K562 (cell line): ENCODE data around the gene CLIC5. TPM values are rescaled to one million over a fixed set of nuclear protein-coding genes. Genes with fewer than 3 reads are reported as not detected.

Experiments used
- ATAC-seq: fragments of 200-7000 bp; cut with Tn5 transposase; 3 replicates; pipeline ENCODE4 v1.9.1; 2020; ENCODE audit warnings: moderate library complexity
- BruUV-seq: library from RNA; stranded (reverse); fragments of 400-500 nt; replicated peaks from 2 replicates; lab custom pipeline; 2021; lab: Mats Ljungman, UMichigan
- CTCF ChIA-PET: fragments of 300-600 bp; formaldehyde crosslinking; extraction: SDS; loops from one replicate; lab custom pipeline; 2021; ENCODE audit warnings: low intra/inter-chr PET ratio; lab: Yijun Ruan, JAX
- POLR2A ChIA-PET: fragments of 300-600, 350-650 bp; sonication (Branson Sonifier 250); formaldehyde crosslinking; extraction: SDS; loops from one replicate; lab custom pipeline; 2021; ENCODE audit warnings: antibody characterized with exemption, inconsistent platforms; lab: Yijun Ruan, JAX
- DNase-seq, 4 experiments: peaks; one replicate each; pipeline versions ENCODE4 v3.0.0 to v3.0.0-alpha.2; 2011 to 2018; ENCODE audit warnings: low spot score in 3 of 4, mixed read lengths in 3 of 4; ENCODE audit errors: extremely low read depth in 1 of 4
- FAIRE-seq: peaks from 2 replicates; lab custom pipeline; 2011; peaks lifted over from hg19 to GRCh38; lab: Jason Lieb, UNC
- H2AFZ ChIP-seq: 2 replicates; pipeline ENCODE4 v1.6.0; 2011; ENCODE audit warnings: low read depth, low read length, control low read depth, inconsistent platforms
- H3K27ac ChIP-seq: fragments of 200-600 bp; 3 replicates; pipeline ENCODE4 v1.8.0; 2011; ENCODE audit warnings: low read depth, mild to moderate bottlenecking, control low read depth, inconsistent platforms, low read length, moderate library complexity, mixed read lengths; ENCODE audit errors: extremely low read depth
- H3K27me3 ChIP-seq, 2 experiments: fragments of 300-600 bp in 1 of 2; 2 replicates in 1 of 2; 3 replicates in 1 of 2; pipeline versions ENCODE4 v1.6.0 to v1.8.0; 2011; ENCODE audit warnings: inconsistent platforms in 2 of 2, low read length in 2 of 2, mild to moderate bottlenecking in 1 of 2, mixed read lengths in 1 of 2, moderate library complexity in 1 of 2; ENCODE audit not compliant: control insufficient read depth in 2 of 2, insufficient read depth in 2 of 2
- H3K36me3 ChIP-seq: fragments of 300-600 bp; 3 replicates; pipeline ENCODE4 v1.8.0; 2011; ENCODE audit warnings: mild to moderate bottlenecking, low read length, inconsistent platforms; ENCODE audit not compliant: control insufficient read depth, insufficient read depth
- H3K4me1 ChIP-seq, 2 experiments: fragments of 200-600 bp in 1 of 2; replicated peaks in 1 of 2; 2 replicates in 1 of 2; 3 replicates in 1 of 2; pipeline versions ENCODE4 v1.5.1 to v1.8.0; 2011; ENCODE audit warnings: inconsistent platforms in 2 of 2, low read length in 2 of 2, mild to moderate bottlenecking in 1 of 2, mixed read lengths in 1 of 2, moderate library complexity in 1 of 2; ENCODE audit not compliant: control insufficient read depth in 2 of 2, insufficient read depth in 2 of 2
- H3K4me2 ChIP-seq: 2 replicates; pipeline ENCODE4 v1.6.1; 2011; ENCODE audit warnings: low read length, control low read depth, inconsistent platforms, mixed read lengths; ENCODE audit not compliant: insufficient read depth
- H3K4me3 ChIP-seq: fragments of 200-600 bp; sonication (generic), shearing (Covaris generic); 2 replicates; pipeline ENCODE4 v1.5.1; 2016; ENCODE audit warnings: control low read depth, inconsistent platforms
- H3K79me2 ChIP-seq: fragments of 200-600 bp; 3 replicates; pipeline ENCODE4 v1.8.0; 2011; ENCODE audit warnings: low read length, inconsistent platforms; ENCODE audit not compliant: control insufficient read depth, insufficient read depth
- H3K9ac ChIP-seq, 2 experiments: 2 replicates each; pipeline versions ENCODE4 v1.6.0 to v1.6.1; 2011; ENCODE audit warnings: low read depth in 2 of 2, low read length in 2 of 2, control low read depth in 1 of 2, inconsistent platforms in 1 of 2, mild to moderate bottlenecking in 1 of 2, mixed read lengths in 1 of 2; ENCODE audit not compliant: insufficient read depth in 1 of 2
- H3K9me1 ChIP-seq: one replicate; pipeline ENCODE4 v1.6.0; 2011; ENCODE audit warnings: inconsistent platforms, mild to moderate bottlenecking, low read length, moderate library complexity; ENCODE audit not compliant: control insufficient read depth, insufficient read depth
- H3K9me3 ChIP-seq: replicated peaks from 2 replicates; pipeline ENCODE4 v1.5.1; 2011; ENCODE audit warnings: low read depth, low read length, inconsistent platforms; ENCODE audit not compliant: control insufficient read depth, insufficient read depth
- H4K20me1 ChIP-seq: replicated peaks from 2 replicates; pipeline ENCODE4 v1.6.1; 2011; ENCODE audit warnings: low read length, inconsistent platforms, mixed read lengths; ENCODE audit not compliant: control insufficient read depth, insufficient read depth
- ARID3A ChIP-seq: IDR thresholded peaks from 2 replicates; pipeline ENCODE4 v1.6.1; 2012; ENCODE audit warnings: low read depth, low read length, improper control_type of control experiment, borderline replicate concordance
- CC2D1A ChIP-seq: fragments of 450-650 bp; IDR thresholded peaks from 2 replicates; pipeline ENCODE4 v1.6.1; 2017; ENCODE audit warnings: mild to moderate bottlenecking
- E2F6 ChIP-seq, 2 experiments: IDR thresholded peaks; 2 replicates each; pipeline ENCODE4 v1.6.1; 2011; ENCODE audit warnings: borderline replicate concordance in 1 of 2, control low read depth in 1 of 2, low read depth in 1 of 2, low read length in 1 of 2, mild to moderate bottlenecking in 1 of 2, mixed read lengths in 1 of 2, moderate library complexity in 1 of 2; ENCODE audit not compliant: insufficient read depth in 1 of 2, insufficient read length in 1 of 2, poor library complexity in 1 of 2, severe bottlenecking in 1 of 2; ENCODE audit errors: extremely low read depth in 1 of 2
- IFI16 ChIP-seq: fragments of 250-450 bp; sonication (Bioruptor Pico); IDR thresholded peaks from 2 replicates; pipeline ENCODE4 v2.1.2; 2022; ENCODE audit warnings: mild to moderate bottlenecking, inconsistent platforms
- KLF10 ChIP-seq: fragments of 250-450 bp; sonication (Bioruptor Pico); IDR thresholded peaks from 2 replicates; pipeline ENCODE4 v1.6.1; 2021; ENCODE audit warnings: matching md5 sums
- MEF2A ChIP-seq: IDR thresholded peaks from 2 replicates; pipeline ENCODE4 v1.6.1; 2011; ENCODE audit warnings: low read depth, mild to moderate bottlenecking, low read length, moderate library complexity; ENCODE audit not compliant: control insufficient read depth
- MYNN ChIP-seq, 2 experiments: sonication (generic); formaldehyde crosslinking in 1 of 2; IDR thresholded peaks; 2 replicates each; pipeline versions ENCODE4 v1.5.0 to v1.6.1; 2016 to 2020; ENCODE audit warnings: antibody characterized with exemption in 1 of 2, missing genetic modification reagents in 1 of 2
- NFRKB ChIP-seq: fragments of 450-650 bp; IDR thresholded peaks from 2 replicates; pipeline ENCODE4 v1.6.1; 2016; ENCODE audit warnings: low read depth
- SMARCC2 ChIP-seq: fragments of 450-650 bp; IDR thresholded peaks from 2 replicates; pipeline ENCODE4 v1.6.1; 2017; ENCODE audit warnings: antibody characterized with exemption, moderate library complexity, mild to moderate bottlenecking, low read depth
- TCF15 ChIP-seq: fragments of 250-450 bp; sonication (Bioruptor Pico); IDR thresholded peaks from 2 replicates; pipeline ENCODE4 v1.8.0; 2022; ENCODE audit warnings: moderate library complexity, mild to moderate bottlenecking, inconsistent platforms
- THAP12 ChIP-seq: fragments of 250-450 bp; sonication (Bioruptor Pico); IDR thresholded peaks from 2 replicates; pipeline ENCODE4 v1.9.0; 2021; ENCODE audit warnings: mild to moderate bottlenecking, inconsistent platforms
- ZNF384 ChIP-seq: IDR thresholded peaks from 2 replicates; pipeline ENCODE4 v1.6.1; 2012; ENCODE audit warnings: low read depth, low read length, improper control_type of control experiment
- ZNF589 ChIP-seq: fragments of 200-800 bp; sonication (Bioruptor generic); IDR thresholded peaks from 2 replicates; pipeline ENCODE4 v1.6.1; 2016; ENCODE audit warnings: low read depth, missing genetic modification characterization, missing compliant biosample characterization
- ZNF79 ChIP-seq: fragments of 250-450 bp; sonication (Bioruptor Pico); IDR thresholded peaks from 2 replicates; pipeline ENCODE4 v1.4.0; 2020; ENCODE audit warnings: low read depth, mild to moderate bottlenecking, moderate library complexity
- WGBS: fragments of 100-300 bp; shearing (Covaris generic); methylation state at CpG from one replicate; pipeline ENCODE4 v1.1.6; 2016; ENCODE audit warnings: low coverage, mixed read lengths; ENCODE audit not compliant: insufficient coverage; ENCODE audit errors: missing lambda C conversion rate; 5-methylcytosine and 5-hydroxymethylcytosine counted together
- in situ Hi-C: fragments of 300-500 bp; cut with MboI; formaldehyde crosslinking; loops from 4 replicates; pipeline ENCODE4 v1.15.0; 2018; ENCODE audit warnings: inconsistent platforms, mixed read lengths
- intact Hi-C: fragments of 100-400 bp; cut with micrococcal nuclease; formaldehyde crosslinking; loops from 2 replicates; pipeline ENCODE4 v1.14.2; 2022
- polyA plus RNA-seq, 8 experiments: library from polyadenylated mRNA; depleted of rRNA in 4 of 8; stranded (reverse) in 5 of 8; unstranded in 3 of 8; fragments of >200 nt; fragmentation: Nextera tagmentation in 2 of 8; fragmentation: Illumina TruSeq in 1 of 8; extraction: Ambion mirVana in 2 of 8; extraction: Trizol in 1 of 8; gene quantifications; 2 replicates each; pipeline versions ENCODE4 v1.2.1 to v1.2.3, GENCODE V29; 2011 to 2014; ENCODE audit warnings: inconsistent platforms in 1 of 8, missing spikeins in 1 of 8
- total RNA-seq, 7 experiments: library from RNA; depleted of rRNA in 6 of 7; stranded (reverse); fragments of >200 nt in 6 of 7; fragmentation: Illumina TruSeq in 2 of 7; extraction: Trizol in 2 of 7; gene quantifications; 2 replicates each; pipeline versions ENCODE4 v1.2.1 to v1.2.3, GENCODE V29; 2011 to 2021; ENCODE audit warnings: low replicate concordance in 1 of 7

The CLIC5 gene
- total and polyA plus RNA-seq, 9 of the 15 experiments (the other 6 are each of a cell fraction or from before 2014, with no cell fraction given), result 0.31 TPM; not detected in 8

GRCh38 chr6:45870531-45870930, 145.1 kb downstream of the CLIC5 start (continued):
- TF ChIP-seq MYNN (IDR thresholded peaks at IDR 0.05) (no peak), MYNN (CRISPR knock-in tag; IDR thresholded peaks at IDR 0.05) (no peak), ZNF589 (CRISPR knock-in tag) (no peak), ZNF79 (no peak), MEF2A (no peak), NFRKB (no peak), TCF15 (no peak), THAP12 (CRISPR knock-in tag) (no peak), KLF10 (CRISPR knock-in tag) (no peak), IFI16 (CRISPR knock-in tag) (no peak), CC2D1A (no peak)

GRCh38 chr6:45864651-45865050, 151.0 kb downstream of the CLIC5 start:
- H3K79me2 ChIP-seq, result no peaks in the 10 kb centered on the region
- 2% methylated on average over 2 of the region's 2 CpGs for WGBS
- ATAC-seq (no peak), FAIRE-seq (no peak), DNase-seq (no peak)
- no peak overlapping the region for H3K27ac ChIP-seq
- H3K9me1 ChIP-seq, result no peaks in the 10 kb centered on the region
- ChIA-PET POLR2A (no interaction called here), CTCF (no interaction called here)
- H3K4me2 ChIP-seq, result no peak overlapping the region
- no peaks in the 10 kb centered on the region for H3K36me3 ChIP-seq
- no peak overlapping the region for H2AFZ ChIP-seq
- no TSS peak for BruUV-seq
- 0 out of 5 replicates have a peak, but pooled peaks cover 0 to 4% of the 10 kb centered on the region in 2 experiments for H3K27me3 ChIP-seq
- in situ Hi-C loops, result no loop called here
- no peak overlapping the region for H3K9ac ChIP-seq
- H4K20me1 ChIP-seq, result no peaks in the 10 kb centered on the region; the same call in 1 of the 2 replicates
- no peaks in the 10 kb centered on the region for H3K4me1 ChIP-seq
- intact Hi-C loops, result no loop called here
- no peak overlapping the region for H3K4me3 ChIP-seq
- H3K9me3 ChIP-seq, result no peaks in the 10 kb centered on the region
- TF ChIP-seq ZNF384 (no peak), SMARCC2 (no peak), ARID3A (no peak), E2F6 (IDR thresholded peaks at IDR 0.05; ENCODE audit: borderline replicate concordance in 1 of 2, extremely low read depth in 1 of 2, insufficient read depth in 1 of 2, insufficient read length in 1 of 2, low read depth in 1 of 2, low read length in 1 of 2, poor library complexity in 1 of 2, severe bottlenecking in 1 of 2) (no peak)
